Fibroblast of skin of abdomen (primary cell): ENCODE measurements around the gene FCHO2.

ENCODE experiments used
- DNase-seq: peaks from one replicate; pipeline ENCODE4 v3.0.0-alpha.2; 2013

The FCHO2 gene

GRCh38 chr5:73030995-73031394 lies 75.2 kb downstream of the FCHO2 start:
- peak; percentile 92 for DNase-seq

DNA sequence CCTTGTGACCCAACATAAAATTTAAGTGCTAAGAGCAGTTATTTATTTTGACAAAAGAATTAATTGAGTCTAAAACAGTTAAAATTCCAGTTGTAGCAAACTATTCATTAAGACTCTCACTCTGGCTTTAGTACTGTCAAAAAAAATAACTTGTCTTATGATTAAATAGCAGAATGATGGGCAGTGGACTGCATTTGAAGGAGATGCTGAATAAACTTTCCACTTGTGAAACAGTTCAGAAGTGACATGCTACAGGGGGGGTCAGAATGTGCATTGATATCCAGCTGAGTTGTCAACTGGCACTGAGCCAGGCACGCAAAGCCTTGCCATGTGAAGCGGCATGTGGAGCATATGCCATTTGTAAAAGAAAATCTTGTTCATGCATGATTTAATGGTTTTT lies 76.0 kb downstream of the FCHO2 start:
- DNase-seq, result peak; percentile 90

- peak; percentile 17 for DNase-seq
Measured at GRCh38 chr5:73032635-73033034, 76.8 kb downstream of the FCHO2 start.

DNA sequence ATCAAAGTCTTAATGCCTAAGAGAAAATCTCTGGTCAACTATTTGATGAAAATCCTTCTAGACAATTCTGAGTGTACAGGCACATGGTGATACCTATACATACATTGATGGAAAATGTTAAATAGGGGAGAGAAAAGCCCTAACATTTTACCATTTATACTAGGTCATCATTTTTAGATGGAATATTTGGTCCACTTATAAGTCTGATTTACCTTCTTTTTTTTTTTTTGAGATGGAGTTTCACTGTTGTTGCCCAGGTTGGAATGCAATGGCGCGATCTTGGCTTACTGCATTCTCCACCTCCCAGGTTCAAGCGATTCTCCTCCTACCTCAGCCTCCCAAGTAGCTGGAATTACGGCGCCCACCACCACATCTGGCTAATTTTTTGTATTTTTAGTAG lies 81.7 kb downstream of the FCHO2 start:
- no peak for DNase-seq

DNA sequence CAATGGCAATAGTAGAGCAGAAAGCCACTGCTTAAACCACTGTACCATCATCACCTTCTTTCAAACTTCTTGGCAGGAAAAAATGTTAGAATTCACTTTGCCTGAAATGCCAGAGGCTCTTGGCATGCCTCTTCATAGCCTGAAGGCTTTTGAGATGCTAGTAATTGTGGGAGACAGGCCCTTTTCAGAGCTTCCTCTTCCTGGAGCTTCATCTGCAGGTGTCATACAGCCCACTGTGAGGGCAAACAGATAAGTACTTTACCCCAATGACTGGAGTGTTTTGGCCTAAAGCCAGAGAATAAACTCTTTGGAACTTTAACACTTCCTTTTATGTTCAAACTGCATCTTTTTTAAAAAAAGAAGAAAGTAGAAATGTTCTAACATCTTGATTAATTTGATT lies 83.2 kb downstream of the FCHO2 start:
- no peak for DNase-seq

DNA sequence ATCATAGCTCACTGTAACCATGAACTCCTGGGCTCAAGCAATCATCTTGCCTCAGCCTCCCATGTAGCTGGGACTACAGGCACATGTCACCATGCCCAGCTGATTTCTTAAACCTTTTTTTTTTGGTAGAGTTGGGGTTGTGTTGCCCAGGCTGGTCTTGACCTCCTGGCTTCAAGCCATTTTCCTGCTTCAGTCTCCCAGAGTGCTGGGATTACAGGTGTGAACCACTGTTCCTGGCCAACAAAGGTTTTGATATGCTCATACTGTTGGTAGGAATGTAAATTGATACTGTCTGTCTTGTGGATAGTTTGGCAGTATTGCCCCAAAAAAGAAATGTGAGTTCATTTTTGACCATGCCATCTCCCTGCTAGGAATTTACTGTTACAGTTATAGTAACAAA lies 87.2 kb downstream of the FCHO2 start:
- DNase-seq, result no peak

- no peak for DNase-seq
Measured at GRCh38 chr5:73044546-73044945, 88.7 kb downstream of the FCHO2 start.

GRCh38 chr5:73045623-73046022 lies 89.8 kb downstream of the FCHO2 start:
- no peak for DNase-seq

GRCh38 chr5:73061593-73061992 lies 105.8 kb downstream of the FCHO2 start:
- peak; percentile 6 for DNase-seq

- peak; percentile 89 for DNase-seq
Measured at GRCh38 chr5:73066466-73066865, 110.6 kb downstream of the FCHO2 start.

- peak; percentile 0 for DNase-seq
Measured at GRCh38 chr5:73067213-73067612, 111.4 kb downstream of the FCHO2 start.

DNA sequence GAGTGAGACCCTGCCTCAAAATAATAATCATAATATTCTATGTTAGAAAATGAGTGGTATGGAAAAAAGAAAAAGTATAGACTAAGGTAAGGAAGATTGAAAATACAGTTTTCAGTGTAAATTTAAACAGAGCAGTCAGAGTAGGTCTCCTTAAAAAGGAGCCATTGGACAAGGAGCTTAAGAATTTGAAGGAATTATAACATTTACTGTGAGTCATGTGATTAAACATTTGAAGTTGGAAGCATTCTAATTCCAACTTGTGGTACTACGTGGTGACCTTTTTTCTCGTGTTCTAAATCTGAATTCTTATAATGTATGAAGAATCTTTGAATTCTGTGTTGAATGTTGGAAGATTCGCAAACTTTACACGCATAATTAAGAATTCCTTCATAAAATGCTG lies 125.3 kb downstream of the FCHO2 start:
- DNase-seq, result no peak

GRCh38 chr5:73088026-73088425 lies 132.2 kb downstream of the FCHO2 start:
- DNase-seq, result peak; percentile 22

- DNase-seq, result peak; percentile 67
Measured at GRCh38 chr5:73093943-73094342, 138.1 kb downstream of the FCHO2 start.

DNA sequence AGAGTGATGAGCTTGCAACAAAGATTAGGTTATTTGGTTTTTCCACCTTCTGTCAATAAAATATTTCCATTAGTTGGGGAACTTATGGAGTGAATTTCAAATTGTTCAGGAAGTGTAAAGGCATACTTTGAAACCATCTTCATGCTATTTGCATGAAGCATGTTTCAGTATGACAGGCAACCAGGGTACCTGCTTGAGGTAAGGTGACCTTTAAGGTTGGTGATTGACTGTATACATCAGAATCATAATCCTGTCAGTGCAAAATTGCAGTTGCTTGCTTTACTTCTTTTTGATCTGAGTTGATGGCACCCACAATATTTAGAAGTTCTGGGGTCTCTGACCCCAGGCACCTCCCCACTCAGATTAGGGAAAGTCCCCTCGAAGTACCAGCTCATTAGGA lies 138.6 kb downstream of the FCHO2 start:
- no peak for DNase-seq

- DNase-seq, result no peak
Measured at GRCh38 chr5:73095564-73096238, 139.9 kb downstream of the FCHO2 start.

DNA sequence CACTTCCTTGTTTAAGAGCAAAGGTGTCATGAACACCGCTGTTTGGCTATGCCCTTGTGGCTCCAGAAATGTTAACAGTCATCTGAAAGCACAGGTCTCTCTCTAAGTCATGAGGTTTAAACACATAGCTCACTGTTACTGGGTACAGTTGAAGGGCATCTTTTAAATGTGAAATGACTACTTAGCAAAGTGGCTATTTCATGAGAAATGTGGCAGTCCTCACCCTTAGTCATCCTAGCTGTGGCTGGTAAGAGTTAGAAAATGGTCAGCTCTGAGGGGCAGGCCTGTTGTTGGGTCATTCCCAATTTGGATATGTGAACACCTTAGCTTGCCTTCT lies 140.4 kb downstream of the FCHO2 start:
- no peak for DNase-seq

DNA sequence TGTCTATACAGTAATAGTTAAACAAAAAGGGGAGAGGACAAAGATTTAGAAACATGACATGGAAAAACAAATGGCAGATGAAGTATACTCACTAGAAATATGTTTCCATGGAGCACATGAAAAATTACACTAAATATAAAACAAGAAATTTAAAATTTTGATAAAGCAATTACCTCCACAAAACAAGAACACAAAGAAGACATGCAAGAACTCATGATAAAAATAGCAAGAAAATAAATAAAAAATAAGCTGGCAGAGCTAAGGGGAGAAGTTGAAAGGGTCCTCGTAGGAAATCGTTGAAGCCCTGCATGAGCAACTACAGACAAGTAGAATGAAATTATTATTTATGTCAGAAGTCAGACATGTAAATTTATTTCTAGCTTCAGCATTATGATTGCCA lies 141.9 kb downstream of the FCHO2 start:
- no peak for DNase-seq

DNA sequence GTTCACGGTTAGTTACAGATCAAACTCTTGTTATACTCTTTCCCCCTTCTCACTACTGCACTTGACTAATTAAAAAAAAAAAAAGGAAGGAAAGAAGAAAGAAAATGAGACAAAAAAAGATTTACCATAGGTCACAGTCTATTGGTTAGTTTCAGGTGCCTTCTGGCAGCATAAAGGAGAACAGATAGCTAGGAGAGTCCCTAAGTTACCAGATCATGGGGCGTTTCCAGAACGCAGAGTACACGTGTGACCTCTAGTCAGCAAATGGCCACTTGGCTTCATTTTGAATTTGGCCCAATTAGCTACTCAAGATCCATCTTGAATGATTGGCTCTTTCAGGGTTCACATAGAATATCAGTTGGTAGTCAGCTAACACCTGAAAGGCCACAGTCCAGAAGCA lies 144.3 kb downstream of the FCHO2 start:
- DNase-seq, result no peak

GRCh38 chr5:73103870-73104299 lies 148.0 kb downstream of the FCHO2 start:
- DNase-seq, result no peak

GRCh38 chr5:73104326-73104725 lies 148.5 kb downstream of the FCHO2 start:
- DNase-seq, result no peak

DNA sequence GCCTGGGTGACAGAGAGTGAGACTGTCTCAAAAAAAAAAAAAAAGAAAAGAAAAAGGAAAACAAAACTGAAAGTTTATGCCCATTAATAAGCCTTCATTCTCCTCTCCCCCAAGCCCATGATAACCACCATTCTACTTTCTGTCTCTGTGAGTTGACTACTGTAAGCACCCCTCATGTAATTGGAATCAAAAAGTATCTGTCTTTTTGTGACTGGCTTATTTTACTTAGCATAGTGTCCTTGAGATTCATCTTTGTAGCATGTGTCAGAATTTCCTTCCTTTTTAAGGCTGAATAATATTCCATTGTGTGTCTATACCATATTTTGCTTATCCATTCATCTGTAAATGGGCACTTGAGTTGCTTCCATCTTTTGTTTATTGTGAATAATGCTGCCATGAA lies 150.5 kb downstream of the FCHO2 start:
- no peak for DNase-seq

DNA sequence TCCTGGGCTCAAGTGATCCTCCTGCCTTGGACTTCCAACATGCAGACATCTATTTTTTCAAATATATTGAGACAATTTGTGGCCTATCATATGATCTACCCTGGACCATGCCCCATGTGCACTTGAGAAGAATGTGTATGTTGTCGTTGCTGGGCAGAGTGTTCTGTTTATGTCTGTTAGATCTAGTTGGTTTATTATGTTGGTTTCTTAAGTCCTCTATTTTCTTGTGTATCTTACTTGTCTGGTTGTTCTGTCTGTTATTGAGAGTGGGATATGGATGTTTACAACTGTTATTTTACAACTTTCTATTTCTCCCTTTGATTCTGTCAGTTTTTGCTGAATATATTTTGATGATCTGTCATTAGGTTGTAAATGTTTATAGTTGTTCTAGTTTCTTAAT lies 154.3 kb downstream of the FCHO2 start:
- no peak for DNase-seq

GRCh38 chr5:73111536-73111935 lies 155.7 kb downstream of the FCHO2 start:
- no peak for DNase-seq

- no peak for DNase-seq
Measured at GRCh38 chr5:73112359-73112758, 156.5 kb downstream of the FCHO2 start.
